SK-N-SH (cell line): Measurements from ENCODE around the gene WDR33. TPM values are rescaled to one million over a fixed set of nuclear protein-coding genes. Genes with fewer than 3 reads are reported as not detected.

Experiments
- CTCF ChIA-PET: fragments of 300-600, 350-600 bp; formaldehyde crosslinking; extraction: SDS; loops from one replicate; lab custom pipeline; 2021; lab: Yijun Ruan, JAX
- POLR2A ChIA-PET: fragments of 350-600 bp; sonication (Branson Sonifier 250); formaldehyde crosslinking; extraction: SDS; loops from one replicate; lab custom pipeline; 2020; ENCODE audit warnings: antibody characterized with exemption, inconsistent platforms; lab: Yijun Ruan, JAX
- DNase-seq: peaks from one replicate; pipeline ENCODE4 v3.0.0; 2012
- H2AFZ ChIP-seq: fragments of 200-600 bp; sonication (generic); 2 replicates; pipeline ENCODE4 v1.8.1; 2016; ENCODE audit warnings: antibody characterized with exemption, mild to moderate bottlenecking, low read depth
- H3F3A ChIP-seq: fragments of 200-600 bp; sonication (generic); replicated peaks from 2 replicates; pipeline ENCODE3; 2016; ENCODE audit warnings: antibody characterized with exemption, mild to moderate bottlenecking; ENCODE audit not compliant: insufficient read depth
- H3K27ac ChIP-seq, 2 experiments: fragments of 200-500 bp in 1 of 2; fragments of 200-600 bp in 1 of 2; sonication (Bioruptor generic) in 1 of 2; sonication (generic), shearing (Covaris generic) in 1 of 2; 2 replicates each; pipeline versions ENCODE4 v1.5.1 to v1.6.1; 2014 to 2016; ENCODE audit warnings: low read depth in 2 of 2, inconsistent platforms in 1 of 2, low read length in 1 of 2, mild to moderate bottlenecking in 1 of 2, mixed read lengths in 1 of 2
- H3K27me3 ChIP-seq: fragments of 200-600 bp; sonication (generic), shearing (Covaris generic); 2 replicates; pipeline ENCODE4 v1.6.1; 2016; ENCODE audit warnings: mixed run types; ENCODE audit not compliant: insufficient read depth
- H3K36me3 ChIP-seq, 2 experiments: fragments of 200-500 bp in 1 of 2; fragments of 200-600 bp in 1 of 2; sonication (Bioruptor generic) in 1 of 2; sonication (generic) in 1 of 2; replicated peaks in 1 of 2; 2 replicates each; pipeline versions ENCODE3 to v1.5.1; 2014 to 2016; ENCODE audit warnings: low read length in 1 of 2, mild to moderate bottlenecking in 1 of 2; ENCODE audit not compliant: insufficient read depth in 2 of 2, control insufficient read depth in 1 of 2
- H3K4me1 ChIP-seq, 2 experiments: fragments of 200-500 bp in 1 of 2; fragments of 200-600 bp in 1 of 2; sonication (Bioruptor generic) in 1 of 2; sonication (generic), shearing (Covaris generic) in 1 of 2; 2 replicates each; pipeline versions ENCODE4 v1.5.1 to v1.6.1; 2014 to 2016; ENCODE audit warnings: low read depth in 1 of 2, low read length in 1 of 2, mixed run types in 1 of 2; ENCODE audit not compliant: insufficient read depth in 2 of 2, control insufficient read depth in 1 of 2
- H3K4me2 ChIP-seq: fragments of 200-600 bp; sonication (generic), shearing (Covaris generic); 2 replicates; pipeline ENCODE4 v1.6.1; 2017; ENCODE audit warnings: mixed run types
- H3K4me3 ChIP-seq, 2 experiments: fragments of 200-500 bp in 1 of 2; fragments of 200-600 bp in 1 of 2; sonication (Bioruptor generic) in 1 of 2; sonication (generic), shearing (Covaris generic) in 1 of 2; 2 replicates each; pipeline versions ENCODE4 v1.5.1 to v1.8.1; 2014 to 2016; ENCODE audit warnings: low read depth in 2 of 2, inconsistent platforms in 1 of 2, low read length in 1 of 2, mild to moderate bottlenecking in 1 of 2, mixed read lengths in 1 of 2, moderate library complexity in 1 of 2
- H3K79me2 ChIP-seq: fragments of 200-600 bp; sonication (generic); 2 replicates; pipeline ENCODE4 v1.8.1; 2017; ENCODE audit warnings: mild to moderate bottlenecking; ENCODE audit not compliant: insufficient read depth
- H3K9ac ChIP-seq: fragments of 200-600 bp; sonication (generic); 2 replicates; pipeline ENCODE4 v1.6.1; 2017; ENCODE audit warnings: mixed run types
- H3K9me2 ChIP-seq: fragments of 200-600 bp; sonication (generic); 2 replicates; pipeline ENCODE4 v1.6.1; 2017; ENCODE audit warnings: mixed run types
- H3K9me3 ChIP-seq: fragments of 200-600 bp; sonication (generic); 2 replicates; pipeline ENCODE4 v1.6.1; 2017; ENCODE audit warnings: mixed run types, mild to moderate bottlenecking, moderate library complexity
- H4K20me1 ChIP-seq: fragments of 200-600 bp; sonication (generic); 2 replicates; pipeline ENCODE4 v1.6.1; 2017; ENCODE audit warnings: mild to moderate bottlenecking, mixed run types; ENCODE audit not compliant: insufficient read depth
- CHD2 ChIP-seq: fragments of 150-350 bp; IDR thresholded peaks from 2 replicates; pipeline ENCODE4 v1.6.1; 2018; ENCODE audit warnings: low read length; ENCODE audit not compliant: partially characterized antibody
- CTCF ChIP-seq: fragments of 200-600 bp; sonication (generic); IDR thresholded peaks from 2 replicates; pipeline ENCODE4 v1.6.1; 2017; ENCODE audit warnings: antibody characterized with exemption, mild to moderate bottlenecking, moderate library complexity
- ELF1 ChIP-seq: IDR thresholded peaks from 2 replicates; pipeline ENCODE4 v1.4.0; 2012
- EP300 ChIP-seq, 2 experiments: IDR thresholded peaks; 2 replicates each; pipeline versions ENCODE4 v1.4.0 to v1.6.1; 2012; ENCODE audit warnings: borderline replicate concordance in 1 of 2, low read depth in 1 of 2, low read length in 1 of 2
- MXI1 ChIP-seq: IDR thresholded peaks from 2 replicates; pipeline ENCODE4 v1.6.1; 2012; ENCODE audit warnings: mild to moderate bottlenecking, low read depth, low read length, improper control_type of control experiment
- NRF1 ChIP-seq: IDR thresholded peaks from 2 replicates; pipeline ENCODE4 v1.6.1; 2012; ENCODE audit warnings: low read depth, mild to moderate bottlenecking, low read length
- POLR2AphosphoS5 ChIP-seq: IDR thresholded peaks from 2 replicates; pipeline ENCODE4 v1.6.1; 2012; ENCODE audit warnings: low read depth, low read length
- RCOR1 ChIP-seq: fragments of 150-350 bp; IDR thresholded peaks from 2 replicates; pipeline ENCODE4 v1.6.1; 2017; ENCODE audit warnings: antibody characterized with exemption, low read length
- REST ChIP-seq: IDR thresholded peaks from 2 replicates; pipeline ENCODE4 v1.6.1; 2012; ENCODE audit warnings: mild to moderate bottlenecking, low read depth, low read length, moderate library complexity
- SIN3A ChIP-seq: IDR thresholded peaks from 2 replicates; pipeline ENCODE4 v1.6.1; 2012; ENCODE audit warnings: low read depth, mild to moderate bottlenecking, low read length, moderate library complexity, borderline replicate concordance
- TEAD4 ChIP-seq: IDR thresholded peaks from 2 replicates; pipeline ENCODE4 v1.4.0; 2012; ENCODE audit warnings: mild to moderate bottlenecking, borderline replicate concordance; ENCODE audit not compliant: insufficient read depth
- WGBS: methylation state at CpG from one replicate; pipeline ENCODE4 v1.1.6; 2017; ENCODE audit warnings: low lambda C conversion rate; 5-methylcytosine and 5-hydroxymethylcytosine counted together
- polyA plus RNA-seq, 3 experiments: library from polyadenylated mRNA; depleted of rRNA; stranded (reverse); fragments of >200 nt; gene quantifications; 2 replicates each; pipeline ENCODE4 v1.2.3, GENCODE V29; 2012

The WDR33 gene
- polyA plus RNA-seq, 1 of the 3 experiments (the other 2 are of a cell fraction): 12.4 TPM

DNA sequence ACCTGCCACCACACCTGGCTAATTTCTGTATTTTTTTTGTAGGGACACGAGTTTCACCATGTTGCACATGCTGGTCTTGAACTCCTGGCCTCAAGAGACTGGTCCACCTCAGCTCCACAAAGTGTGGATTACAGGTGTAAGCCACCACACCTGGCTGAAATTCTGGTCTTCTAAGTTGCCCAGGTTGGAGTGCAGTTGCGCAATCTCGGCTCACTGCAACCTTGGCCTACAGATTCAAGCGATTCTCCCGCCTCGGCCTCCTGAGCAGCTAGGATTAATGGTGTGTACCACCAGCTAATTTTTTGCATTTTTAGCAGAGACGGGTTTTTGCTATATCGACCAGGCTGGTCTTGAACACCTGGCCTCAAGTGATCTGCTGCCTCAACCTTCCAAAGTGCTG is 41.4 kb upstream of the WDR33 start:
- no peak for TF ChIP-seq POLR2AphosphoS5
- no peak for TF ChIP-seq TEAD4
- no peak for TF ChIP-seq EP300 (IDR thresholded peaks at IDR 0.05; ENCODE audit: borderline replicate concordance in 1 of 2, low read depth in 1 of 2, low read length in 1 of 2)
- no peak for TF ChIP-seq CTCF
- no peak for TF ChIP-seq CHD2
- TF ChIP-seq NRF1: no peak
- TF ChIP-seq SIN3A: no peak
- Histone ChIP-seq H3K4me1 (peaks cover 5 to 7% of the 10 kb centered on the region in 2 experiments; a peak in 2 of 4 replicates), H3K4me2 (no peak overlapping the region), H3K9ac (no peak overlapping the region), H3K36me3 (peaks cover 32 to 48% of the 10 kb centered on the region in 2 experiments), H3K79me2 (peaks cover 83% of the 10 kb centered on the region), H3K9me2 (no peaks in the 10 kb centered on the region), H3K27ac (no peak overlapping the region), H3K27me3 (no peaks in the 10 kb centered on the region), H4K20me1 (peaks cover 44% of the 10 kb centered on the region), H3K9me3 (no peaks in the 10 kb centered on the region), H3F3A (peaks cover 3% of the 10 kb centered on the region), H3K4me3 (no peak overlapping the region), H2AFZ (no peak overlapping the region)
- DNase-seq: no peak
- 92% methylated on average over 8 of the region's 8 CpGs for WGBS
- CTCF ChIA-PET: interaction anchor here (0.8 kb wide), 1 partner anchor 202 kb away, joined by 3 read pairs; no protein-coding TSS in a partner anchor
- POLR2A ChIA-PET: no interaction called here

DNA sequence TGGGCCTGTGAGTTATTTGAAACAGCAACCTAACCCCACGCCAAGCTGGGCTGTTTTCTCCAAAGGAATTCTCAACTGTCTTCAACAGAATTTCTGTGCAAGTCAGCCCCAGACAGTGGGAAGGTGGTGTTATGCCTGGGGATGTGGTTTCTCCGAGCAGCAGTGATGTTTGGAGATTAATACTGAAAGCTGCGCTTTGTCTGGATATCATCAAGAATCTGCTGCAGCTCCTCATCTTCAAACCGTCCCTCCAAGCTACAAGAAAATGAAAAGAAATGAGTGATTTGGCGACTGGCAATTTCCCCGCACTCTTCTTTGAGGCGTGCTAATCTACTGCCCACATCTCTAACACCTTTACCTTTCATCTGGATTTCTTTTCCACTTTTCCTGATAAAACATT is 37.0 kb upstream of the WDR33 start:
- no peak overlapping the region for H3K4me3 ChIP-seq
- ChIA-PET CTCF (no interaction called here), POLR2A (no interaction called here)
- no peak overlapping the region for H3K9ac ChIP-seq
- peaks cover 43% of the 10 kb centered on the region for H3K79me2 ChIP-seq
- H3K36me3 ChIP-seq: peaks cover 44 to 53% of the 10 kb centered on the region in 2 experiments
- no peak for DNase-seq
- peaks cover 8% of the 10 kb centered on the region for H3F3A ChIP-seq
- no peak overlapping the region for H2AFZ ChIP-seq
- H3K4me2 ChIP-seq: no peak overlapping the region
- H3K9me2 ChIP-seq: no peaks in the 10 kb centered on the region
- WGBS: 96% methylated on average over 6 of the region's 7 CpGs
- H3K4me1 ChIP-seq: no peaks in the 10 kb centered on the region
- H4K20me1 ChIP-seq: peaks cover 7% of the 10 kb centered on the region; the same call in 1 of the 2 replicates
- H3K27ac ChIP-seq: no peak overlapping the region
- TF ChIP-seq RCOR1: no peak
- TF ChIP-seq REST: no peak
- TF ChIP-seq POLR2AphosphoS5: no peak
- TF ChIP-seq MXI1: no peak
- no peak for TF ChIP-seq ELF1
- no peaks in the 10 kb centered on the region for H3K9me3 ChIP-seq
- no peaks in the 10 kb centered on the region for H3K27me3 ChIP-seq
